GM21360 (cell line): Measurements from ENCODE around the gene FIG4.
"Not testable (repeated sequence)": the region's sequence is repeated elsewhere in the genome, so short reads cannot be mapped to it uniquely, and the experiment has no call there.

Experiments
- ATAC-seq: cut with Tn5 transposase; IDR thresholded peaks from one replicate; pipeline ENCODE4 v1.9.1; 2021; ENCODE audit warnings: mild to moderate bottlenecking, moderate library complexity; ENCODE audit not compliant: unreplicated experiment

The FIG4 gene

GRCh38 chr6:109794201-109794923 is 103.3 kb downstream of the FIG4 start:
- ATAC-seq = no peak

- ATAC-seq = no peak
These were observed 105.0 kb downstream of the FIG4 start for GRCh38 chr6:109795994-109796555.

- no peak for ATAC-seq
These were observed 108.0 kb downstream of the FIG4 start for GRCh38 chr6:109799129-109799528.

GRCh38 chr6:109799664-109800063 is 108.6 kb downstream of the FIG4 start:
- no peak for ATAC-seq

- ATAC-seq = no peak
These were observed 109.7 kb downstream of the FIG4 start for GRCh38 chr6:109800771-109801170.

GRCh38 chr6:109801794-109802193 is 110.7 kb downstream of the FIG4 start:
- ATAC-seq = no peak

- no peak for ATAC-seq
These were observed 112.9 kb downstream of the FIG4 start for GRCh38 chr6:109804020-109804419.

GRCh38 chr6:109807881-109808280 is 116.8 kb downstream of the FIG4 start:
- ATAC-seq = no peak

GRCh38 chr6:109808837-109809236 is 117.7 kb downstream of the FIG4 start:
- ATAC-seq = no peak

GRCh38 chr6:109815054-109815453 is 124.0 kb downstream of the FIG4 start:
- no peak for ATAC-seq

- no peak for ATAC-seq
These were observed 125.6 kb downstream of the FIG4 start for GRCh38 chr6:109816452-109817374.

- peak; percentile 80 for ATAC-seq
These were observed 129.7 kb downstream of the FIG4 start for GRCh38 chr6:109820706-109821350.

GRCh38 chr6:109821428-109821827 is 130.3 kb downstream of the FIG4 start:
- no peak for ATAC-seq

- no peak for ATAC-seq
These were observed 133.0 kb downstream of the FIG4 start for GRCh38 chr6:109824105-109824504.

- no peak for ATAC-seq
These were observed 135.5 kb downstream of the FIG4 start for GRCh38 chr6:109826551-109826950.

GRCh38 chr6:109831352-109831751 is 140.3 kb downstream of the FIG4 start:
- ATAC-seq = not testable (repeated sequence)

GRCh38 chr6:109834131-109834530 is 143.0 kb downstream of the FIG4 start:
- ATAC-seq = no peak

- no peak for ATAC-seq
These were observed 143.7 kb downstream of the FIG4 start for GRCh38 chr6:109834595-109835437.

GRCh38 chr6:109840034-109840433 is 148.9 kb downstream of the FIG4 start:
- no peak for ATAC-seq

GRCh38 chr6:109840796-109841195 is 149.7 kb downstream of the FIG4 start:
- no peak for ATAC-seq
